Kidney capillary endothelial cell (primary cell): ENCODE measurements around the gene IGF2R.
"Not testable (repeated sequence)": the region's sequence is repeated elsewhere in the genome, so short reads cannot be mapped to it uniquely, and the experiment has no call there.

Source experiments
- DNase-seq: peaks from one replicate; pipeline ENCODE4 v3.0.0-alpha.2; 2018; ENCODE audit warnings: low spot score

IGF2R gene

GRCh38 chr6:159968295-159969203 is at the start of gene IGF2R:
Gene IGF2R (plus strand): TSS chr6:159969082. CDS start chr6:159969247, 165 bp downstream.
- peak; percentile 69 for DNase-seq

- DNase-seq: no peak
Observed at GRCh38 chr6:159919800-159920199, 49.1 kb upstream of the IGF2R start.

- not testable (repeated sequence) for DNase-seq
Observed at GRCh38 chr6:159924150-159924549, 44.7 kb upstream of the IGF2R start.

- no peak for DNase-seq
Observed at GRCh38 chr6:159926542-159927203, 42.2 kb upstream of the IGF2R start.

GRCh38 chr6:159929819-159930218 is 39.1 kb upstream of the IGF2R start:
- no peak for DNase-seq

GRCh38 chr6:159931112-159931511 is 37.8 kb upstream of the IGF2R start:
- no peak for DNase-seq

GRCh38 chr6:159931846-159932245 is 37.0 kb upstream of the IGF2R start:
- no peak for DNase-seq

GRCh38 chr6:159933077-159933476 is 35.8 kb upstream of the IGF2R start:
- DNase-seq: no peak

- no peak for DNase-seq
Observed at GRCh38 chr6:159934181-159934580, 34.7 kb upstream of the IGF2R start.

GRCh38 chr6:159935065-159935464 is 33.8 kb upstream of the IGF2R start:
- DNase-seq: no peak

- no peak for DNase-seq
Observed at GRCh38 chr6:159935633-159936032, 33.2 kb upstream of the IGF2R start.

GRCh38 chr6:159939591-159940016 is 29.3 kb upstream of the IGF2R start:
- no peak for DNase-seq

- no peak for DNase-seq
Observed at GRCh38 chr6:159941286-159942113, 27.4 kb upstream of the IGF2R start.

- no peak for DNase-seq
Observed at GRCh38 chr6:159943101-159943632, 25.7 kb upstream of the IGF2R start.

GRCh38 chr6:159943968-159944598 is 24.8 kb upstream of the IGF2R start:
- no peak for DNase-seq

- no peak for DNase-seq
Observed at GRCh38 chr6:159945801-159946392, 23.0 kb upstream of the IGF2R start.

- no peak for DNase-seq
Observed at GRCh38 chr6:159946912-159947311, 22.0 kb upstream of the IGF2R start.

GRCh38 chr6:159948199-159948598 is 20.7 kb upstream of the IGF2R start:
- DNase-seq: no peak

GRCh38 chr6:159951772-159952171 is 17.1 kb upstream of the IGF2R start:
- DNase-seq: no peak

GRCh38 chr6:159952289-159953005 is 16.4 kb upstream of the IGF2R start:
- DNase-seq: no peak
